BE2C (cell line): ENCODE data around the gene L1CAM.

Experiments
- DNase-seq: peaks from one replicate; pipeline ENCODE4 v3.0.0-alpha.2; 2020
- H3K27me3 ChIP-seq: fragments of 250-450 bp; sonication (Bioruptor Pico); 2 replicates; pipeline ENCODE4 v1.5.1; 2020; ENCODE audit warnings: mild to moderate bottlenecking
- H3K36me3 ChIP-seq: fragments of 250-450 bp; sonication (Bioruptor Pico); 2 replicates; pipeline ENCODE4 v1.5.1; 2020; ENCODE audit warnings: mild to moderate bottlenecking
- H3K4me1 ChIP-seq: fragments of 250-450 bp; sonication (Bioruptor Pico); 2 replicates; pipeline ENCODE4 v1.5.1; 2020
- H3K4me3 ChIP-seq: 2 replicates; pipeline ENCODE4 v1.5.1; 2011; ENCODE audit warnings: low read depth, low read length
- H3K9me3 ChIP-seq: fragments of 250-450 bp; sonication (Bioruptor Pico); 2 replicates; pipeline ENCODE4 v1.5.1; 2020
- CTCF ChIP-seq: IDR thresholded peaks from 2 replicates; pipeline ENCODE4 v1.5.1; 2012; ENCODE audit warnings: mild to moderate bottlenecking, low read depth, low read length

Gene L1CAM

DNA sequence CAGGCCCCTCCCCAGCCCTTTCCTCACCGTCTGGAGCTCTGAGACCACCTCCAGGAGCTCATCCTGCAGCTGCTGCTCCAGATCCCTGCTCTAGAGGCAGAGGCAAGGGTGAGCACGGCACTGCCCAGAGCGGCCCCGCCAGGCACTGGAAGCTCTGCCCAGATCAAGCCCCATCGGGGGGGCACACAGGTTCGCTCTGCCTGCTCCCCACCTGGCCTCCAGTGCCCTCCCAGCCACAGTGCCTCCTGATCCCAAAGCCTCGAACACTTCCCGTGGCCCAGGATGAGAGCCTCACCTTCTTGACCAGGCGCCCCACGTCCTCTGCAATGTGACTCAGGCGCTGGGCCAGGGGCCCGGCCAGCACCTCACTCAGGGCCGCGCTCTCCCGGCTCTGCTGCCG is 35.1 kb upstream of the L1CAM start:
- Histone ChIP-seq H3K9me3 (no peaks in the 10 kb centered on the region), H3K27me3 (no peaks in the 10 kb centered on the region), H3K4me3 (peak overlapping the region; percentile 45), H3K4me1 (peaks cover 30% of the 10 kb centered on the region), H3K36me3 (no peaks in the 10 kb centered on the region)
- no peak for TF ChIP-seq CTCF
- no peak for DNase-seq

- no peak for TF ChIP-seq CTCF
- Histone ChIP-seq H3K4me1 (peaks cover 30% of the 10 kb centered on the region), H3K9me3 (no peaks in the 10 kb centered on the region), H3K4me3 (no peak overlapping the region), H3K27me3 (no peaks in the 10 kb centered on the region), H3K36me3 (no peaks in the 10 kb centered on the region)
- DNase-seq: no peak
These were observed 34.6 kb upstream of the L1CAM start for GRCh38 chrX:153920546-153920945.

DNA sequence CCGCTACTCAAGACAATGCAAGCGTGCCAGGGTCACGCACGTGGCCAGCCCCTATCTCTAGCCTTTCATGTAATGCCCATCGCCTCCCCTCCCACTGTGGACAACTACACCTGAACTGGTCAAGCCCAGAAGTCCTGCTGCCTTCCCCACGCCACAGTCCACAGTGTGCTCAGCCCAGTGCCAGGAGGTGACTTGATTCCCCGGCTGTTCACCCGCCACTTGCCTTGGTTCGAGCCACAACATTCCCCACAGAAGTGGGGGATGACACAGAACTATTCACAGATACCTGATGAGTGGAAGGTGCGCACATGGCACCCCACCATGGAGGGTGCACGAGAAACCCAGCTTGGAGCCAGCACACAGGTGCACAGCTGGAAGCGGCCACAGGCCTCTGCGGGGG is 33.3 kb upstream of the L1CAM start:
- TF ChIP-seq CTCF: no peak
- no peaks in the 10 kb centered on the region for H3K27me3 ChIP-seq
- H3K9me3 ChIP-seq: no peaks in the 10 kb centered on the region
- H3K4me3 ChIP-seq: no peak overlapping the region
- no peak for DNase-seq
- peaks cover 26% of the 10 kb centered on the region for H3K4me1 ChIP-seq
- no peaks in the 10 kb centered on the region for H3K36me3 ChIP-seq

DNA sequence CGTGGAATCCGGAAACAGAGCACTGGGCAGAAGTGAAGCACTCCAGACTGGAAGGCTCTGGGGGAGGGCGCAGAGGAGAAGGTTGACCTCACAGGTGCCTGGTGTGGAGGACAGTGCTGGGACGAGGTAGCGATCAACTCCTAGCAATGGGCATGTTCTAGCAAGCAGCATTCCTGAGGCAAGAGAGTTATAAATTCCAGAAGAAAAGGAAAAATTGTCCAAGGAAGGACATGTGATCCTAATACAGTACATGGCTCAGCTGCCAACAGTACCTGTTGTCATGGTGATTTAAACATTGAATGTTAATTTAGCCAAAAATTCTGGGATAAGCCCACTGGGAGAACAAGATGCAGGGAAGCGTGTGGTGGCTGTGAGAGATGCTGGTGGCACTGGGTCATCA is 31.9 kb upstream of the L1CAM start:
- no peak for TF ChIP-seq CTCF
- Histone ChIP-seq H3K4me3 (no peak overlapping the region), H3K27me3 (no peaks in the 10 kb centered on the region), H3K9me3 (no peaks in the 10 kb centered on the region), H3K36me3 (no peaks in the 10 kb centered on the region), H3K4me1 (peaks cover 16% of the 10 kb centered on the region)
- DNase-seq: no peak

GRCh38 chrX:153913701-153914100 is 27.7 kb upstream of the L1CAM start:
- Histone ChIP-seq H3K36me3 (no peaks in the 10 kb centered on the region), H3K27me3 (no peaks in the 10 kb centered on the region), H3K9me3 (no peaks in the 10 kb centered on the region), H3K4me1 (peaks cover 6% of the 10 kb centered on the region), H3K4me3 (no peak overlapping the region)
- no peak for TF ChIP-seq CTCF
- DNase-seq: no peak

DNA sequence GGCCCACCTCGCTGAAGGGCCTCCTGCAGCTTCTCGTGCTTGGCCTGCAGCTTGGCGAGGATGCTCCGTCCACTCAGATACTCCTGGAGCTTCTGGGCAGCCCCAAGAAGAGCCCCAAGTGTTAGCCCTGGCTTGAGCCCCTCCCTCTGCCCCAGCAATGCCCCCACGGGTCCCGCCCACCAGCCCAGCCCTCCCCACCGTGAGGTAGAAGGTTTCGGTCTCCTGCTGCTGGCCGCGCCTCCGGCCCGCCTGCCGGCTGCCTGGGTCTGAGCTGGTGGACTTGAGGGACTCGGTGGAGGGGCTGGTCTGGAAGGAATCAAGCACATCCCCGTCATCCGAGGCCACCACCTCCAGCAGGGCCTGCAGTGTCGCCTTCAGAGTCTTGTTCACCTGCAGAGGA is 27.2 kb upstream of the L1CAM start:
- no peaks in the 10 kb centered on the region for H3K9me3 ChIP-seq
- TF ChIP-seq CTCF: no peak
- no peak for DNase-seq

More for the DNA sequence above, 27.2 kb upstream of the L1CAM start:
- Histone ChIP-seq H3K27me3 (no peaks in the 10 kb centered on the region), H3K4me3 (no peak overlapping the region), H3K36me3 (no peaks in the 10 kb centered on the region), H3K4me1 (peaks cover 7% of the 10 kb centered on the region)
